ENCODE data around the gene XPO1.
A peak's percentile ranks its signal among the peaks of the same experiment; 100 is the strongest.

Gene XPO1

DNA sequence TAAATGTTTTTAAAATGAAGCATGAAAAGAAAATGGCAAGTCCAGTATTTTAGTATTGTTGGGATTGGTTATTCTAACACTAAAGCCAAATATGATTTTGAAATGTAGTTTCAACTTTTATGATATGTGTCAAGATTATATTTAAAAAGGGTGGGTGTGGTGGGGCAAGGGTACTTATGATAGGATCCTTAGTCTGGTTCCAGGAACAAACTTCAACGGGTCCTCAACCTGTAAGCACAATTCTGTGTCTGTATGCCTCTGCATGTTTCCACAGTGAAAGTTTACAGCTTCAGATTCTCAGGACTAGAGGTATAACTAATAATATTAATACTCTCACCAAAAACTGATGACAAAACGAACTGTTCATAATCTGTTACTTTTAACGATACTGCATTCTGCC lies 73.1 kb downstream of the XPO1 start:
- TF ChIP-seq, protein P1, sequence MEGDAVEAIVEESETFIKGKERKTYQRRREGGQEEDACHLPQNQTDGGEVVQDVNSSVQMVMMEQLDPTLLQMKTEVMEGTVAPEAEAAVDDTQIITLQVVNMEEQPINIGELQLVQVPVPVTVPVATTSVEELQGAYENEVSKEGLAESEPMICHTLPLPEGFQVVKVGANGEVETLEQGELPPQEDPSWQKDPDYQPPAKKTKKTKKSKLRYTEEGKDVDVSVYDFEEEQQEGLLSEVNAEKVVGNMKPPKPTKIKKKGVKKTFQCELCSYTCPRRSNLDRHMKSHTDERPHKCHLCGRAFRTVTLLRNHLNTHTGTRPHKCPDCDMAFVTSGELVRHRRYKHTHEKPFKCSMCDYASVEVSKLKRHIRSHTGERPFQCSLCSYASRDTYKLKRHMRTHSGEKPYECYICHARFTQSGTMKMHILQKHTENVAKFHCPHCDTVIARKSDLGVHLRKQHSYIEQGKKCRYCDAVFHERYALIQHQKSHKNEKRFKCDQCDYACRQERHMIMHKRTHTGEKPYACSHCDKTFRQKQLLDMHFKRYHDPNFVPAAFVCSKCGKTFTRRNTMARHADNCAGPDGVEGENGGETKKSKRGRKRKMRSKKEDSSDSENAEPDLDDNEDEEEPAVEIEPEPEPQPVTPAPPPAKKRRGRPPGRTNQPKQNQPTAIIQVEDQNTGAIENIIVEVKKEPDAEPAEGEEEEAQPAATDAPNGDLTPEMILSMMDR (IDR thresholded peaks at IDR 0.05; ENCODE audit: poor library complexity, severe bottlenecking): no peak
- ATAC-seq (ENCODE audit: low read depth): no peak
- H3K4me1 ChIP-seq (ENCODE audit: insufficient read depth, poor library complexity, severe bottlenecking): peaks cover 18% of the 10 kb centered on the region

DNA sequence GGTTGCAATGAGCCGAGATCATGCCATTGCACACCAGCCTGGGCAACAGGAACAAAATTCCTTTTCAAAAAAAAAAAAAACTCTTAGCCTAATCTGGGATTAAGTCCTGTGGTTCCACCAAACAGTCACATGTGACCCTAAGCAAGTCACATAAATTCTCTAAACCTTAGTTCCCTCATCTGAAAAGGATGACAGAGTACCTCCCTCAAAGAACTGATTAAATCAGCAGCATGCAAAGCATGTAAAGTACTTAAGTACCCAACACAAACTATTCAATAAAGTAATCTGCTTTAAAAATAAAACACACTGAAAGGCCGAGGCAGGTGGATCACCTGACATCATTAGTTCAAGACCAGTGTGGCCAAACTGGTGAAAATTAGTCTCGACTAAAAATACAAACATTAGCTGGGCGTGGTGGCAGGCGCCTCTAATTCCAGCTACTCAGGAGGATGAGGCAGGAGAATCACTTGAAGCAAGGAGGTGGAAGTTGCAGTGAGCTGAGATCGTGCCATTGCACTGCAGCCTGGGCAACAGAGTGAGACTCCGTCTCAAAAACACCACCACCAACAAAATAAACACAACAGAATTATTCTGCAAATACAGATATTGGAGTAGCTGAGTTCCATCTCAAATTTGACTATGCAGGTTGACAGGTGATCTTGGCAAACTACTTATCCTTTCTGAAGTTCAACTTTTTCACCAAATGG lies 74.2 kb downstream of the XPO1 start:
- Histone ChIP-seq H3K27me3 (ENCODE audit: insufficient read depth, poor library complexity, severe bottlenecking) (no peaks in the 10 kb centered on the region), H3K4me3 (ENCODE audit: severe bottlenecking) (no peak overlapping the region), H3K4me1 (ENCODE audit: insufficient read depth, poor library complexity, severe bottlenecking) (peaks cover 27% of the 10 kb centered on the region), H3K27ac (ENCODE audit: poor library complexity, severe bottlenecking) (no peak overlapping the region), H3K9me3 (ENCODE audit: severe bottlenecking) (no peaks in the 10 kb centered on the region), H3K36me3 (ENCODE audit: low read depth) (peaks cover 33% of the 10 kb centered on the region)
- DNase-seq (ENCODE audit: low spot score) (no peak), ATAC-seq (ENCODE audit: low read depth) (no peak)
- TF ChIP-seq, protein P1 (IDR thresholded peaks at IDR 0.05; ENCODE audit: poor library complexity, severe bottlenecking): no peak

More for the DNA sequence above, 73.1 kb downstream of the XPO1 start:
- no peaks in the 10 kb centered on the region for H3K27me3 ChIP-seq (ENCODE audit: insufficient read depth, poor library complexity, severe bottlenecking)
- H3K4me3 ChIP-seq (ENCODE audit: severe bottlenecking): no peak overlapping the region
- no peaks in the 10 kb centered on the region for H3K9me3 ChIP-seq (ENCODE audit: severe bottlenecking)
- peaks cover 33% of the 10 kb centered on the region for H3K36me3 ChIP-seq (ENCODE audit: low read depth)
- no peak overlapping the region for H3K27ac ChIP-seq (ENCODE audit: poor library complexity, severe bottlenecking)
- no peak for DNase-seq (ENCODE audit: low spot score)

DNA sequence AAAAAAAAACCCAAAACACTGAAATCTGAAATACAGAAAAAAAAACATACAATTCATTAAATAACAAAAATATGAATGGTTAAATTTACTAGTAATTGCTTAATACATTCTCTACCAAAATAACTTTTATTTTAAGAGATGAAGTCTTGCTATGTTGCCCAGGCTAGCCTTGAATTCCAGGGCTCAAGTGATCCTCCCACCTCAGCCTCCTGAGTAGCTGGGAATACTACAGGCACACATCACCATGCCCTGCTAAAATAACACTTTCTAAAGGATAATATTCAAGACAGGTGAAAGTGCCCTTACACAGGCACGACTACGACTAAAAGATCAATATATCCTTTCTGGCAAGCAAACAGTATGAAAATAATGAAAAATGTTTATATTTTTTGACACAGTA lies 76.8 kb downstream of the XPO1 start:
- H3K9me3 ChIP-seq (ENCODE audit: severe bottlenecking): no peaks in the 10 kb centered on the region
- DNase-seq (ENCODE audit: low spot score) (no peak), ATAC-seq (ENCODE audit: low read depth) (no peak)
- H3K4me3 ChIP-seq (ENCODE audit: severe bottlenecking): no peak overlapping the region
- H3K27ac ChIP-seq (ENCODE audit: poor library complexity, severe bottlenecking): peak overlapping the region; percentile 54
- H3K36me3 ChIP-seq (ENCODE audit: low read depth): peaks cover 9% of the 10 kb centered on the region
- H3K4me1 ChIP-seq (ENCODE audit: insufficient read depth, poor library complexity, severe bottlenecking): peaks cover 28% of the 10 kb centered on the region
- TF ChIP-seq, protein P1 (IDR thresholded peaks at IDR 0.05; ENCODE audit: poor library complexity, severe bottlenecking): no peak
- H3K27me3 ChIP-seq (ENCODE audit: insufficient read depth, poor library complexity, severe bottlenecking): no peaks in the 10 kb centered on the region

DNA sequence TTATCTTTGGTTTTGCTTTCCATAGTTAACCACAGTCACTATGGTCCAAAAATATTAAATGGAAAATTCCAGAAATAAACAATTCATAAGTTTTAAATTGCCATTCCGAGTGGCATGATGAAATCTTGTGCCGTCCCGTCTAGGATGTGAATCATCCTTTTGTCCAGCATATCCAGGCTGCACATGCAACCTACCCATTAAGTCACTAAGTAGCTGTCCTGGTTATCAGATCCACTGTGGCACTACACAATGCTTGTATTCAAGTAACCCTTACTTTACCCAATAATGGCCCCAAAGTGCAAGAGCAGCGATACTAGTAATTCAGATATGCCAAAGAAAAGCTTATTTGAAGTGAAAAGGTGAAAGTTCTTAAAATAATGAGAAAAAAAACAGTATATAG lies 78.0 kb downstream of the XPO1 start:
- peak overlapping the region; percentile 54 for H3K27ac ChIP-seq (ENCODE audit: poor library complexity, severe bottlenecking)

More for the DNA sequence above, 78.0 kb downstream of the XPO1 start:
- ATAC-seq (ENCODE audit: low read depth): peak; percentile 89
- TF ChIP-seq, protein P1 (IDR thresholded peaks at IDR 0.05; ENCODE audit: poor library complexity, severe bottlenecking): no peak
- no peak for DNase-seq (ENCODE audit: low spot score)
- no peaks in the 10 kb centered on the region for H3K27me3 ChIP-seq (ENCODE audit: insufficient read depth, poor library complexity, severe bottlenecking)
- peaks cover 2% of the 10 kb centered on the region; the same call in 1 of the 2 replicates for H3K36me3 ChIP-seq (ENCODE audit: low read depth)
- H3K9me3 ChIP-seq (ENCODE audit: severe bottlenecking): no peaks in the 10 kb centered on the region
- peaks cover 17% of the 10 kb centered on the region for H3K4me1 ChIP-seq (ENCODE audit: insufficient read depth, poor library complexity, severe bottlenecking)
- no peak overlapping the region for H3K4me3 ChIP-seq (ENCODE audit: severe bottlenecking)
